Esophagus squamous epithelium (tissue), 4 donors: ENCODE results near the gene ATP13A5.

Experiments used
- CTCF ChIP-seq, 6 experiments: fragments of 450-650 bp in 4 of 6; fragments of 200-600 bp in 2 of 6; sonication (generic) in 2 of 6; IDR thresholded peaks; one replicate each; pipeline ENCODE4 v1.5.1; 2016 to 2019; ENCODE audit warnings: antibody characterized with exemption in 6 of 6, mild to moderate bottlenecking in 4 of 6, moderate library complexity in 4 of 6
- POLR2A ChIP-seq, 4 donors: fragments of 450-650 bp; IDR thresholded peaks; one replicate each; pipeline ENCODE4 v1.6.1; 2017; ENCODE audit warnings: antibody characterized with exemption in 4 of 4, mild to moderate bottlenecking in 4 of 4, moderate library complexity in 3 of 4

- TF ChIP-seq POLR2A (IDR thresholded peaks at IDR 0.05) (no peak), CTCF (IDR thresholded peaks at IDR 0.05) (no peak)
These were observed 47.9 kb downstream of the ATP13A5 start for GRCh38 chr3:193330555-193331204.
